ENCODE data around the gene USP2. TPM values are rescaled to one million over a fixed set of nuclear protein-coding genes. Genes with fewer than 3 reads are reported as not detected.

USP2 gene
- total and polyA plus RNA-seq, 2 of the 8 experiments (the other 6 are each of a cell fraction or from before 2014, with no cell fraction given): 2.2 to 6.9 TPM

- TF ChIP-seq CHD7 (IDR thresholded peaks at IDR 0.05; ENCODE audit: insufficient replicate concordance, low read length) (no peak), RXRA (IDR thresholded peaks at IDR 0.05; ENCODE audit: insufficient read depth, low read depth, low read length) (no peak), SP1 (IDR thresholded peaks at IDR 0.05; ENCODE audit: low read depth, low read length) (no peak), ATF2 (IDR thresholded peaks at IDR 0.05; ENCODE audit: low read length) (no peak), GTF2F1 (IDR thresholded peaks at IDR 0.05; ENCODE audit: borderline replicate concordance, low read depth, low read length) (no peak), EP300 (IDR thresholded peaks at IDR 0.05; ENCODE audit: borderline replicate concordance in 1 of 2, low read depth in 2 of 2, low read length in 2 of 2) (no peak)
Measured at GRCh38 chr11:119416606-119417580, 35.4 kb upstream of the USP2 start (continued).
